NB4 (cell line): ENCODE measurements around the gene FUT7.

Source experiments
- DNase-seq: peaks from one replicate; pipeline ENCODE4 v3.0.0; 2010; ENCODE audit warnings: low read depth
- H3K4me3 ChIP-seq: one replicate; pipeline ENCODE4 v1.5.1; 2011; ENCODE audit warnings: mild to moderate bottlenecking, low read depth, low read length, moderate library complexity
- CTCF ChIP-seq: IDR thresholded peaks from one replicate; pipeline ENCODE4 v1.5.1; 2012; ENCODE audit warnings: low read depth, low read length
- MAX ChIP-seq: IDR thresholded peaks from 2 replicates; pipeline ENCODE4 v1.6.1; 2011; ENCODE audit warnings: low read depth, low read length
- MYC ChIP-seq: IDR thresholded peaks from 2 replicates; pipeline ENCODE4 v1.6.1; 2011; ENCODE audit warnings: low read depth, low read length
- POLR2A ChIP-seq: IDR thresholded peaks from 2 replicates; pipeline ENCODE4 v1.6.1; 2011; ENCODE audit warnings: mild to moderate bottlenecking; ENCODE audit not compliant: insufficient read length; ENCODE audit errors: extremely low read depth

FUT7 gene

GRCh38 chr9:137077010-137077747 lies 45.3 kb upstream of the FUT7 start, which contains the start of gene UAP1L1:
UAP1L1 (plus strand) TSS chr9:137077517; CDS start chr9:137077533, 16 bp downstream.
- H3K4me3 ChIP-seq = peak within 1 kb of the TSS; percentile 25
- TF ChIP-seq CTCF = no peak
- TF ChIP-seq POLR2A = peak; percentile 28
- TF ChIP-seq MYC = no peak
- TF ChIP-seq MAX = peak; percentile 32; the same call in 1 of the 2 replicates
- peak; percentile 61 for DNase-seq

- DNase-seq = no peak
- no peak overlapping the region for H3K4me3 ChIP-seq
- no peak for TF ChIP-seq CTCF
- no peak for TF ChIP-seq MYC
- TF ChIP-seq MAX = no peak
- no peak for TF ChIP-seq POLR2A
These were observed 44.7 kb upstream of the FUT7 start for GRCh38 chr9:137076636-137077009.

GRCh38 chr9:137075275-137075775 lies 43.4 kb upstream of the FUT7 start:
- no peak overlapping the region for H3K4me3 ChIP-seq
- no peak for TF ChIP-seq MYC
- no peak for TF ChIP-seq MAX
- no peak for TF ChIP-seq CTCF
- TF ChIP-seq POLR2A = no peak
- peak; percentile 78 for DNase-seq

GRCh38 chr9:137074657-137075274 lies 42.9 kb upstream of the FUT7 start:
- H3K4me3 ChIP-seq = no peak overlapping the region
- peak; percentile 89 for DNase-seq
- peak; percentile 25 for TF ChIP-seq POLR2A
- peak; percentile 73 for TF ChIP-seq MAX
- TF ChIP-seq MYC = peak; percentile 78
- TF ChIP-seq CTCF = no peak

- DNase-seq = no peak
- TF ChIP-seq MAX = no peak
- no peak overlapping the region for H3K4me3 ChIP-seq
These were observed 42.1 kb upstream of the FUT7 start for GRCh38 chr9:137073992-137074399.

GRCh38 chr9:137071282-137071681 lies 39.4 kb upstream of the FUT7 start:
- no peak for DNase-seq
- peak overlapping the region; percentile 51 for H3K4me3 ChIP-seq
- TF ChIP-seq CTCF (no peak), MYC (no peak), POLR2A (no peak), MAX (no peak)
